Left lobe of liver (tissue), 2 donors: ENCODE results near the gene DEFB115. TPM values are rescaled to one million over a fixed set of nuclear protein-coding genes. Genes with fewer than 3 reads are reported as not detected.
"Not testable (repeated sequence)": the region's sequence is repeated elsewhere in the genome, so short reads cannot be mapped to it uniquely, and the experiment has no call there.

ENCODE experiments used
- ATAC-seq: fragments of 200-7000 bp; cut with Tn5 transposase; one replicate; pipeline ENCODE4 v1.9.1; 2020; ENCODE audit warnings: mild to moderate bottlenecking, moderate library complexity
- DNase-seq: peaks from one replicate; pipeline ENCODE4 v3.0.0-alpha.2; 2020; ENCODE audit warnings: low spot score
- total RNA-seq: library from RNA; stranded (reverse); gene quantifications from one replicate; pipeline ENCODE4 v1.2.1, GENCODE V29; 2021
- donor health status: DM: no; HTN: no; CAD: no; lungs with moderate emphysema.
- donor health status: DM: no; HTN: yes; CAD: no.

The DEFB115 gene, protein sequence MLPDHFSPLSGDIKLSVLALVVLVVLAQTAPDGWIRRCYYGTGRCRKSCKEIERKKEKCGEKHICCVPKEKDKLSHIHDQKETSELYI
- total RNA-seq: not detected

GRCh38 chr20:31257364-31257763 is at the start of gene DEFB115:
TSS of gene DEFB115 (plus strand) at chr20:31257664. CDS start at chr20:31257664, 0 bp downstream.
- no peak for DNase-seq
- no peak for ATAC-seq

- ATAC-seq (no peak), DNase-seq (no peak)
Observed at GRCh38 chr20:31236953-31237352, 20.5 kb upstream of the DEFB115 start.

- no peak for ATAC-seq
- no peak for DNase-seq
Observed at GRCh38 chr20:31237763-31238162, 19.7 kb upstream of the DEFB115 start.

DNA sequence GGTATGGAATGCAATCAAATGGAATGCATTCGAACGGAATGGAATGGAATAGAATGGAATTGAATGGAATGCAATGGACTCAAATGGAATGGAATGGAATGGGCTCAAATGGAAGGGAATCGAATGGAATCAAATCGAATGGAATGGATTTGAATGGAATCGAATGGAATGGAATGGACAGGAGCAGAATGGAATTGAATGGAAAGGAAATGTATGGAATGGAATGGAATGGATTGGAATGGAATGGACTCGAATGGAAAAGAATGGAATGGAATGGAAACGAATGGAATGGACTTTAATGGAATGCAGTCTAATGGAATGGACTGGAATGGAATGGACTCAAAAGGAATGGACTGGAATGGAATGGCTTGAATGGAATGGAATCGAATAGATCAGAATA is 18.3 kb upstream of the DEFB115 start:
- ATAC-seq: no peak
- no peak for DNase-seq

DNA sequence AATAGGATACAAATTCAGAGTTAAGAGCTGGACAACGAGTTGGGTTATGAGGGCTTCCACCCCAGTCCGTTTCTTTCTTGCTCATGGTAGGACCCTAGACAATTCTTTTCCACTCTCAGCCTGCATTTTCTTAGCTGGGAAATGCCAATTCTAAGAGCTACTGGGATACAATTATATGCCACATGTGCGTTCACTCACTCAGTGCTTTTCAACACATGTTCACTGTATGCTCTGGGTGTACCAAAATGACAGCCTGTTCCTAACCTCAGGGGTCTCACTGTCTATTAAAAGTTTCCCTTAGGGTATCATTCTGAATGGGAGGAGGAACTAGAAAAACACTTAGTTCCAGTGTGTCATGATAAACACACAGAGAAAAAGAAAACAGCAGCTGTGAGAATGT is 505 bp upstream of the DEFB115 start:
- DNase-seq: no peak

GRCh38 chr20:31260326-31260932 is 3.0 kb downstream of the DEFB115 start:
- DNase-seq (no peak), ATAC-seq (peak; percentile 97)

More for the DNA sequence above, 505 bp upstream of the DEFB115 start:
- no peak for ATAC-seq

DNA sequence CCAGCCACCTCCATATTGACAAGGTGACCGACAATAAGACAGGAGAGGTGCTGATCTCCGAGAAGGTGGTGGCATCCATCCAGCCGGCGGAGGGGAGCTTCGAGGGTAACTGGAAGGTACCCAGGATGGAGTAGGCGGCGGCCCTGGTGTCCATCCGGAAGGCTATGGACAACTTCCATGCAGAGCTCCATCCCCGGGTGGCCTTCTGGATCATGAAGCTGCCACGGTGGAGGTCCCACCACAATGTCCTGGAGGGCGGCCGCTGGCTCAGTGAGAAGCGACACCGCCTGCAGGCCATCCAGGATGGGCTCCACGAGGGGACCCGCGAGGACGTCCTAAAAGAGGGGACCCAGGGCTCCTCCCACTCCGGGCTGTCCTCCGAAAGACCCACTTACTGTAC is 17.0 kb downstream of the DEFB115 start:
- DNase-seq (no peak), ATAC-seq (no peak)

- ATAC-seq: no peak
- DNase-seq: no peak
Observed at GRCh38 chr20:31278178-31278577, 20.7 kb downstream of the DEFB115 start.

DNA sequence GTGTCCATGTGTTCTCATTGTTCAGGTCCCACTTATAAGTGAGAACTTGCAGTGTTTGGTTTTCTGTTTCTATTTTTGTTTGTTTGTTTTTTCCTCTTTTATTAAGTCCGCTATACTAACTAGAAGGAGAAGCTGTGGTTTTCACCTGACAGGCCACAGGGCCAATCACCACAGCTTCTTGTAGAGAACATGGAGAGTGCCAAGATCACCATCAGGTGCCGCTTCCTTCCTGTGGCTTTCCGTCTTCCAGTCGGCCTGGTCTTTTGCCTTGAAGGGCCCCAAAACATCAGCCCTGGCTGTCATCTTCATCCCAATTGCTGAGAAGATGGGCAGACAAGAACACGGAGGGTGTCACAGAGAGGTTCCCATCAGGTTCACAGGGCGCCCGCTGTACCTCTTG is 27.5 kb downstream of the DEFB115 start:
- DNase-seq, ATAC-seq: not testable (repeated sequence)

- ATAC-seq: no peak
- no peak for DNase-seq
Observed at GRCh38 chr20:31308535-31309162, 51.2 kb downstream of the DEFB115 start, which contains the start of gene DEFB116. TSS of gene DEFB116 (minus strand) at chr20:31308585. CDS start at chr20:31308585, 0 bp downstream.

Other genes starting within 250 kb of the DEFB115 start
- gene DEFB116, start 50.9 kb downstream of the DEFB115 start, total RNA-seq: not detected
- gene DEFB118, start 110.9 kb downstream of the DEFB115 start, total RNA-seq: not detected
- gene DEFB119, start 132.9 kb downstream of the DEFB115 start, total RNA-seq: not detected
- gene DEFB121, start 148.6 kb downstream of the DEFB115 start, total RNA-seq: not detected
- gene DEFB123, start 183.0 kb downstream of the DEFB115 start, total RNA-seq: not detected
- gene DEFB124, start 217.5 kb downstream of the DEFB115 start, total RNA-seq: not detected
- not detected for gene REM1, start 217.6 kb downstream of the DEFB115 start, total RNA-seq